CD14-positive monocyte (primary cell): Measurements from ENCODE around the gene RETREG2. TPM values are rescaled to one million over a fixed set of nuclear protein-coding genes. Genes with fewer than 3 reads are reported as not detected.

Source experiments
- DNase-seq, 3 donors: peaks; one replicate each; pipeline ENCODE4 v3.0.0-alpha.2; 2011 to 2022
- H2AFZ ChIP-seq: 2 replicates; pipeline ENCODE4 v1.6.0; 2012; ENCODE audit warnings: mild to moderate bottlenecking, low read depth, low read length, inconsistent platforms; ENCODE audit not compliant: insufficient read depth, poor library complexity, severe bottlenecking
- H3K27ac ChIP-seq, 2 donors: 1 replicate in 1 of 2; 2 replicates in 1 of 2; pipeline ENCODE4 v1.5.1; 2012 to 2013; ENCODE audit warnings: low read length in 2 of 2, control low read depth in 1 of 2, inconsistent platforms in 1 of 2, low read depth in 1 of 2, mild to moderate bottlenecking in 1 of 2
- H3K27me3 ChIP-seq, 2 donors: one replicate each; pipeline versions ENCODE4 v1.6.0 to v1.6.1; 2011 to 2013; ENCODE audit warnings: low read length in 2 of 2; ENCODE audit not compliant: control insufficient read depth in 2 of 2, insufficient read depth in 2 of 2
- H3K36me3 ChIP-seq, 2 donors: replicated peaks in 1 of 2; 1 replicate in 1 of 2; 2 replicates in 1 of 2; pipeline versions ENCODE4 v1.5.1 to v1.6.1; 2012 to 2013; ENCODE audit warnings: low read length in 2 of 2, control low read depth in 1 of 2, inconsistent platforms in 1 of 2, mild to moderate bottlenecking in 1 of 2; ENCODE audit not compliant: insufficient read depth in 2 of 2, control insufficient read depth in 1 of 2
- H3K4me1 ChIP-seq, 2 donors: 1 replicate in 1 of 2; 2 replicates in 1 of 2; pipeline versions ENCODE4 v1.5.1 to v1.6.1; 2012 to 2013; ENCODE audit warnings: low read length in 2 of 2, control low read depth in 1 of 2, inconsistent platforms in 1 of 2, mild to moderate bottlenecking in 1 of 2, moderate library complexity in 1 of 2; ENCODE audit not compliant: insufficient read depth in 2 of 2, control insufficient read depth in 1 of 2
- H3K4me2 ChIP-seq: replicated peaks from 2 replicates; pipeline ENCODE3; 2012; ENCODE audit warnings: low read length, moderate library complexity, mild to moderate bottlenecking; ENCODE audit not compliant: poor library complexity, severe bottlenecking; ENCODE audit errors: extremely low read depth
- H3K4me3 ChIP-seq, 3 experiments: fragments of 200-600 bp in 1 of 3; sonication (generic) in 1 of 3; replicated peaks in 1 of 3; 1 replicate in 2 of 3; 2 replicates in 1 of 3; pipeline ENCODE4 v1.5.1; 2011 to 2013; ENCODE audit warnings: low read length in 3 of 3, mild to moderate bottlenecking in 3 of 3, control low read depth in 2 of 3, low read depth in 2 of 3, inconsistent platforms in 1 of 3, moderate library complexity in 1 of 3
- H3K79me2 ChIP-seq: 2 replicates; pipeline ENCODE4 v1.6.0; 2012; ENCODE audit warnings: mild to moderate bottlenecking, control low read depth, inconsistent platforms, low read length, moderate library complexity; ENCODE audit not compliant: insufficient read depth
- H3K9ac ChIP-seq: 2 replicates; pipeline ENCODE4 v1.6.0; 2017; ENCODE audit warnings: low read length, mild to moderate bottlenecking; ENCODE audit not compliant: insufficient read depth, poor library complexity, severe bottlenecking
- H3K9me3 ChIP-seq, 2 donors: replicated peaks in 1 of 2; 1 replicate in 1 of 2; 2 replicates in 1 of 2; pipeline versions ENCODE4 v1.5.1 to v1.6.1; 2012 to 2013; ENCODE audit warnings: low read length in 2 of 2, control low read depth in 1 of 2; ENCODE audit not compliant: control insufficient read depth in 1 of 2, insufficient read depth in 1 of 2
- H4K20me1 ChIP-seq: 2 replicates; pipeline ENCODE4 v1.6.0; 2012; ENCODE audit warnings: mild to moderate bottlenecking, low read length, control low read depth, moderate library complexity; ENCODE audit not compliant: insufficient read depth
- H3K27ac Mint-ChIP-seq, 7 donors: one replicate each; pipeline ENCODE4 v1.8.0; 2020; ENCODE audit warnings: mild to moderate bottlenecking in 7 of 7, mixed read lengths in 7 of 7, moderate library complexity in 6 of 7, inconsistent platforms in 2 of 7
- H3K27me3 Mint-ChIP-seq, 3 donors: one replicate each; pipeline ENCODE4 v1.8.0; 2021 to 2022; ENCODE audit warnings: low read depth in 3 of 3, mild to moderate bottlenecking in 3 of 3, mixed read lengths in 3 of 3, moderate library complexity in 3 of 3, inconsistent platforms in 1 of 3
- H3K36me3 Mint-ChIP-seq, 2 donors: one replicate each; pipeline ENCODE4 v1.8.0; 2020; ENCODE audit warnings: mixed read lengths in 2 of 2, inconsistent platforms in 1 of 2, mild to moderate bottlenecking in 1 of 2
- H3K4me1 Mint-ChIP-seq: one replicate; pipeline ENCODE4 v1.8.0; 2020; ENCODE audit warnings: mild to moderate bottlenecking, mixed read lengths
- H3K4me3 Mint-ChIP-seq, 2 donors: one replicate each; pipeline ENCODE4 v1.8.0; 2020; ENCODE audit warnings: mild to moderate bottlenecking in 2 of 2, mixed read lengths in 2 of 2, moderate library complexity in 1 of 2
- H3K9me3 Mint-ChIP-seq, 7 donors: one replicate each; pipeline ENCODE4 v1.8.0; 2020 to 2022; ENCODE audit warnings: mixed read lengths in 7 of 7, mild to moderate bottlenecking in 6 of 7, moderate library complexity in 6 of 7, inconsistent platforms in 2 of 7
- WGBS: methylation state at CpG from one replicate; pipeline ENCODE4 v1.1.5; 2013; ENCODE audit warnings: missing lambda C conversion rate; ENCODE audit not compliant: insufficient coverage; 5-methylcytosine and 5-hydroxymethylcytosine counted together
- intact Hi-C, 2 donors: fragments of 100-400 bp; cut with micrococcal nuclease; formaldehyde crosslinking; loops; one replicate each; pipeline versions ENCODE4 v1.15.0 to v1.15.1; 2023
- polyA plus RNA-seq, 3 donors: library from polyadenylated mRNA; depleted of rRNA in 1 of 3; unstranded in 2 of 3; stranded (reverse) in 1 of 3; fragments of 300-500 nt in 2 of 3; fragments of >200 nt in 1 of 3; fragmentation: Illumina TruSeq in 2 of 3; gene quantifications; 1 replicate in 2 of 3; 2 replicates in 1 of 3; pipeline ENCODE4 v1.2.3, GENCODE V29; 2012 to 2021
- TF ChIP-seq, protein P1 (sequence below): fragments of 200-600 bp; IDR thresholded peaks from one replicate; pipeline ENCODE4 v1.8.0; 2022; ENCODE audit warnings: antibody characterized with exemption, mild to moderate bottlenecking

RETREG2 gene
- polyA plus RNA-seq, 3 donors = 37.7 to 60.9 (median 39.4) TPM

DNA sequence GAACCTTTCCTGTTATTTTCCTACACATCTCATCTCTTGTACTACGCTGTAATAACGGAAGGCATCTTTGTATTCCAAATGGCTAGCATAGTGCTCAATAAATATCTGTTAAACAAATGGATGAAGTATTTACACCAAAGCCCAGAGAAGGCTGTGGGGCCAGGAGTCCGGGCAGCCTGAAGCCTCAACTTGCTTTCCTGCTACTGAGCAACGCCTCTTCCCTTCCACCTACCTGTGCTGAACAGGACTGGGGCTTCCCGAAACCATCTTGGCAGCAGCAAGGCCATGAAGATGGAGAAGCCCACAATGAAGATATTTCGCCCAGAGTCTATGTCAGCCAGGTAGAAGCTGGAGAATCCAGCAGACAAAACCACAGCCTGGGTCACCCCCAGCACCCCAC is 14.9 kb upstream of the RETREG2 start:
- Mint-ChIP-seq H3K27me3 (peaks cover 0 to 7% (median 4%) of the 10 kb centered on the region in 3 donors), H3K27ac (no peak overlapping the region), H3K36me3 (peaks cover 16 to 17% of the 10 kb centered on the region in 2 donors), H3K4me1 (peaks cover 17% of the 10 kb centered on the region), H3K4me3 (no peak overlapping the region), H3K9me3 (no peaks in the 10 kb centered on the region)
- Histone ChIP-seq H3K4me3 (no peak overlapping the region), H3K36me3 (peaks cover 0 to under 1% of the 10 kb centered on the region in 2 donors), H3K27me3 (no peaks in the 10 kb centered on the region), H3K9ac (no peak overlapping the region), H3K4me2 (no peak overlapping the region), H3K4me1 (peaks cover 15 to 18% of the 10 kb centered on the region in 2 donors), H4K20me1 (no peaks in the 10 kb centered on the region), H2AFZ (no peak overlapping the region), H3K27ac (no peak overlapping the region), H3K79me2 (no peaks in the 10 kb centered on the region), H3K9me3 (no peaks in the 10 kb centered on the region)
- TF ChIP-seq, protein P1, sequence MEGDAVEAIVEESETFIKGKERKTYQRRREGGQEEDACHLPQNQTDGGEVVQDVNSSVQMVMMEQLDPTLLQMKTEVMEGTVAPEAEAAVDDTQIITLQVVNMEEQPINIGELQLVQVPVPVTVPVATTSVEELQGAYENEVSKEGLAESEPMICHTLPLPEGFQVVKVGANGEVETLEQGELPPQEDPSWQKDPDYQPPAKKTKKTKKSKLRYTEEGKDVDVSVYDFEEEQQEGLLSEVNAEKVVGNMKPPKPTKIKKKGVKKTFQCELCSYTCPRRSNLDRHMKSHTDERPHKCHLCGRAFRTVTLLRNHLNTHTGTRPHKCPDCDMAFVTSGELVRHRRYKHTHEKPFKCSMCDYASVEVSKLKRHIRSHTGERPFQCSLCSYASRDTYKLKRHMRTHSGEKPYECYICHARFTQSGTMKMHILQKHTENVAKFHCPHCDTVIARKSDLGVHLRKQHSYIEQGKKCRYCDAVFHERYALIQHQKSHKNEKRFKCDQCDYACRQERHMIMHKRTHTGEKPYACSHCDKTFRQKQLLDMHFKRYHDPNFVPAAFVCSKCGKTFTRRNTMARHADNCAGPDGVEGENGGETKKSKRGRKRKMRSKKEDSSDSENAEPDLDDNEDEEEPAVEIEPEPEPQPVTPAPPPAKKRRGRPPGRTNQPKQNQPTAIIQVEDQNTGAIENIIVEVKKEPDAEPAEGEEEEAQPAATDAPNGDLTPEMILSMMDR = no peak
- 93% methylated on average over 2 of the region's 6 CpGs for WGBS
- DNase-seq = no peak
- intact Hi-C loops = loop anchor here (5.0 to 10.0 kb wide), 4 partner anchors 49 to 332 kb away; partner anchors contain the start of genes DNPEP (in 1 of the 2) and GMPPA (in 1 of the 2)

DNA sequence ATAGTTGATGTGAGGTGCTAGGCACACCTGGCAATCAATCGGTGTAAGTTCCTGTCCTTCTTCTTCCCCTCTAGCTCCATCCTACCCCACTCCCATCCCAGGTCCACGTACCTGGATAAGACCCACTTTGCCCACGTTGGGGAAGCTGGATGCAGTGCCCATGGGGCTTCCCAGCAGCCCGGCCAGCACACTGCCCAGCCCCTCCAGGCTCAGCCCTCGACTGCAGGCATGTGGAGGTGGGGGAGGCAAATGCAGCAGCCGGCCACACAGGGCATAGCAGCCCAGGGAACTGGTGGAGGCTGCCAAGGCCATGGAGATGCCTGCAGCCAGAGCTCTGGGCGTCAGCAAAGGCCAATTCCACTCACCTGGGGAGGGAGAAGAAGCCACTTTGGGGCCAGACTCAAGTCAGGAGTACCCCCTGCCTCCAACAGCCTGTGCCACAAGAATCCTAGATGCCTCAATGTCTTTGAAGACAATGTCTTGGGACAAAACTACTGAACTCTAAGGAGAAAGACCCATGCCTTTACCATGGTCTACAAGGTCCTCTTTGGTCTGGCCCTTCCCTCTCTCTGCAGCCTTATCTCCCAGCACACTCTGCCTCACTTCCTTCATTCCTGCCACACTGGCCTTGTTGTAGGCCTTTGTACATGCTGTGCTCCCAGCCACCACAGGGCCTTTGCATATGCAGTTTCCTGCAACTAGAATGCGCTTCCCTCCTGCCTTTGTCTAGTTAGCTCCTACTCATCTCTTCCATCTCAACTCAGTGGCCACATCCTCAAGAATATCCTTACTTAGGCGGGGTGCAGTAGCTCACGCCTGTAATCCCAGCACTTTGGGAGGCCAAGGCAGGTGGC is 12.8 kb upstream of the RETREG2 start:
- H3K79me2 ChIP-seq = no peaks in the 10 kb centered on the region
- no peak overlapping the region for H3K27ac ChIP-seq
- intact Hi-C loops = loop anchor here in 1 of 2 donors (10.0 kb wide), 1 partner anchor 330 kb away; the partner anchor contains the start of gene GMPPA
- Mint-ChIP-seq H3K4me1 (peaks cover 10% of the 10 kb centered on the region), H3K36me3 (peaks cover 15 to 16% of the 10 kb centered on the region in 2 donors), H3K9me3 (no peaks in the 10 kb centered on the region), H3K27me3 (peaks cover 0 to 9% (median 2%) of the 10 kb centered on the region in 3 donors), H3K27ac (peak overlapping the region in 1 of 7 donors; percentile 32), H3K4me3 (no peak overlapping the region)
- WGBS = 91% methylated on average over 6 of the region's 10 CpGs
- no peaks in the 10 kb centered on the region for H3K27me3 ChIP-seq
- DNase-seq = no peak
- no peak overlapping the region for H3K9ac ChIP-seq
- no peak overlapping the region for H3K4me2 ChIP-seq
- peaks cover 7 to 10% of the 10 kb centered on the region in 2 donors for H3K4me1 ChIP-seq
- H3K36me3 ChIP-seq = no peaks in the 10 kb centered on the region
- no peak overlapping the region for H2AFZ ChIP-seq
- no peaks in the 10 kb centered on the region for H3K9me3 ChIP-seq
- no peak overlapping the region for H3K4me3 ChIP-seq
- no peaks in the 10 kb centered on the region for H4K20me1 ChIP-seq
- TF ChIP-seq, protein P1 = no peak
